HepG2 (cell line): Measurements from ENCODE around the gene ELK1. TPM values are rescaled to one million over a fixed set of nuclear protein-coding genes. Genes with fewer than 3 reads are reported as not detected.

Source experiments
- ATAC-seq: fragments of 200-7000 bp; cut with Tn5 transposase; 3 replicates; pipeline ENCODE4 v1.9.1; 2020; ENCODE audit warnings: mild to moderate bottlenecking, moderate library complexity
- BruUV-seq: library from RNA; stranded (reverse); fragments of 400-500 nt; replicated peaks from 2 replicates; lab custom pipeline; 2021; lab: Mats Ljungman, UMichigan
- CTCF ChIA-PET: fragments of 300-600 bp; formaldehyde crosslinking; extraction: SDS; loops from one replicate; lab custom pipeline; 2021; ENCODE audit warnings: low total read pairs, inconsistent platforms, low intra/inter-chr PET ratio; lab: Yijun Ruan, JAX
- POLR2A ChIA-PET: fragments of 350-600 bp; sonication (Branson Sonifier 250); formaldehyde crosslinking; loops from one replicate; lab custom pipeline; 2020; ENCODE audit warnings: antibody characterized with exemption, inconsistent platforms; lab: Yijun Ruan, JAX
- DNase-seq: peaks from one replicate; pipeline ENCODE4 v3.0.0-alpha.2; 2015; ENCODE audit warnings: low spot score
- FAIRE-seq: peaks from 3 replicates; lab custom pipeline; 2011; peaks lifted over from hg19 to GRCh38; lab: Jason Lieb, UNC
- H2AFZ ChIP-seq: one replicate; pipeline ENCODE4 v1.6.1; 2011; ENCODE audit warnings: low read length, inconsistent platforms
- H3K27ac ChIP-seq: fragments of 300-600 bp; 3 replicates; pipeline ENCODE4 v1.8.0; 2011; ENCODE audit warnings: mixed run types, mild to moderate bottlenecking, mixed read lengths, low read length, inconsistent platforms; ENCODE audit not compliant: insufficient read depth; ENCODE audit errors: extremely low read length
- H3K27me3 ChIP-seq, 2 experiments: fragments of 200-600 bp in 1 of 2; 2 replicates in 1 of 2; 3 replicates in 1 of 2; pipeline versions ENCODE4 v1.6.0 to v1.8.0; 2011; ENCODE audit warnings: low read length in 2 of 2, mild to moderate bottlenecking in 2 of 2, moderate library complexity in 2 of 2, inconsistent platforms in 1 of 2; ENCODE audit not compliant: insufficient read depth in 2 of 2, control insufficient read depth in 1 of 2
- H3K36me3 ChIP-seq, 2 experiments: fragments of 200-600 bp in 1 of 2; replicated peaks in 1 of 2; 2 replicates in 1 of 2; 3 replicates in 1 of 2; pipeline versions ENCODE4 v1.5.1 to v1.8.0; 2011; ENCODE audit warnings: low read length in 2 of 2, inconsistent platforms in 1 of 2; ENCODE audit not compliant: insufficient read depth in 2 of 2, control insufficient read depth in 1 of 2
- H3K4me1 ChIP-seq: 2 replicates; pipeline ENCODE4 v1.5.1; 2012; ENCODE audit warnings: low read length, inconsistent platforms; ENCODE audit not compliant: insufficient read depth
- H3K4me2 ChIP-seq: 2 replicates; pipeline ENCODE4 v1.6.0; 2011; ENCODE audit warnings: low read depth, low read length, inconsistent platforms
- H3K4me3 ChIP-seq, 3 experiments: fragments of 200-600 bp in 1 of 3; sonication (generic), shearing (Covaris generic) in 1 of 3; replicated peaks in 1 of 3; 2 replicates each; pipeline ENCODE4 v1.5.1; 2011 to 2016; ENCODE audit warnings: low read length in 3 of 3, inconsistent platforms in 2 of 3, low read depth in 2 of 3, mild to moderate bottlenecking in 2 of 3, control low read depth in 1 of 3, mixed read lengths in 1 of 3; ENCODE audit not compliant: insufficient read depth in 1 of 3
- H3K79me2 ChIP-seq: one replicate; pipeline ENCODE4 v1.6.1; 2011; ENCODE audit warnings: low read length, inconsistent platforms; ENCODE audit not compliant: insufficient read depth
- H3K9ac ChIP-seq: 2 replicates; pipeline ENCODE4 v1.6.0; 2011; ENCODE audit warnings: mild to moderate bottlenecking, low read depth, low read length, inconsistent platforms; ENCODE audit not compliant: insufficient read depth
- H3K9me3 ChIP-seq: 2 replicates; pipeline ENCODE4 v1.5.1; 2012; ENCODE audit warnings: mild to moderate bottlenecking, low read length
- H4K20me1 ChIP-seq: 2 replicates; pipeline ENCODE4 v1.6.0; 2011; ENCODE audit warnings: inconsistent platforms, mild to moderate bottlenecking, low read length, moderate library complexity; ENCODE audit not compliant: insufficient read depth
- AGO2 ChIP-seq: fragments of 200-400 bp; formaldehyde crosslinking; optimal IDR thresholded peaks from 2 replicates; pipeline ENCODE3; 2017; ENCODE audit warnings: mild to moderate bottlenecking, low read depth, low read length, moderate library complexity
- ARNT ChIP-seq: fragments of 450-650 bp; IDR thresholded peaks from 2 replicates; pipeline ENCODE4 v1.6.1; 2017
- ATF7-NPFF ChIP-seq: sonication (generic); formaldehyde crosslinking; IDR thresholded peaks from 2 replicates; pipeline ENCODE4 v1.8.1; 2023; ENCODE audit warnings: mild to moderate bottlenecking, low read depth, missing genetic modification reagents, moderate library complexity
- FOXJ3 ChIP-seq: sonication (generic); formaldehyde crosslinking; IDR thresholded peaks from 2 replicates; pipeline ENCODE4 v1.4.0; 2020; ENCODE audit warnings: missing genetic modification reagents, mild to moderate bottlenecking, borderline replicate concordance
- KLF6 ChIP-seq: IDR thresholded peaks from 2 replicates; pipeline ENCODE4 v1.8.0; 2016; ENCODE audit warnings: missing biosample characterization, missing genetic modification reagents
- NFYB ChIP-seq: sonication (generic); formaldehyde crosslinking; IDR thresholded peaks from 2 replicates; pipeline ENCODE4 v1.4.0; 2020; ENCODE audit warnings: missing genetic modification reagents
- NR2F1 ChIP-seq, 2 experiments: fragments of 450-650 bp in 1 of 2; formaldehyde crosslinking in 1 of 2; IDR thresholded peaks; 2 replicates each; pipeline versions ENCODE4 v1.5.0 to v1.6.1; 2016 to 2020; ENCODE audit warnings: mild to moderate bottlenecking in 1 of 2, missing compliant biosample characterization in 1 of 2, missing genetic modification reagents in 1 of 2, moderate library complexity in 1 of 2
- NR3C1 ChIP-seq: sonication (generic); formaldehyde crosslinking; IDR thresholded peaks from 2 replicates; pipeline ENCODE4 v1.4.0; 2020; ENCODE audit warnings: missing genetic modification reagents
- PREB ChIP-seq: sonication (generic); formaldehyde crosslinking; IDR thresholded peaks from 2 replicates; pipeline ENCODE4 v1.4.0; 2020; ENCODE audit warnings: missing genetic modification reagents
- SP140L ChIP-seq: sonication (generic); formaldehyde crosslinking; IDR thresholded peaks from 2 replicates; pipeline ENCODE4 v1.4.0; 2020; ENCODE audit warnings: missing genetic modification reagents, borderline replicate concordance
- STAT5B ChIP-seq: sonication (generic); formaldehyde crosslinking; IDR thresholded peaks from 2 replicates; pipeline ENCODE4 v1.4.0; 2020; ENCODE audit warnings: missing genetic modification reagents
- TEF ChIP-seq: sonication (generic); formaldehyde crosslinking; IDR thresholded peaks from 2 replicates; pipeline ENCODE4 v1.5.0; 2020; ENCODE audit warnings: missing genetic modification reagents
- ZNF496 ChIP-seq: sonication (generic); formaldehyde crosslinking; IDR thresholded peaks from 2 replicates; pipeline ENCODE4 v1.8.1; 2023; ENCODE audit warnings: mild to moderate bottlenecking, moderate library complexity, missing genetic modification reagents; ENCODE audit not compliant: insufficient replicate concordance
- ZNF574 ChIP-seq: sonication (generic); formaldehyde crosslinking; IDR thresholded peaks from 2 replicates; pipeline ENCODE4 v1.4.0; 2020; ENCODE audit warnings: missing genetic modification reagents
- ZNF605 ChIP-seq: sonication (generic); formaldehyde crosslinking; IDR thresholded peaks from 2 replicates; pipeline ENCODE4 v1.8.0; 2022; ENCODE audit warnings: mild to moderate bottlenecking, missing genetic modification reagents
- ZNF883 ChIP-seq: sonication (generic); formaldehyde crosslinking; IDR thresholded peaks from 2 replicates; pipeline ENCODE4 v1.5.1; 2020; ENCODE audit warnings: mild to moderate bottlenecking, missing genetic modification reagents; ENCODE audit errors: not compliant biosample characterization
- WGBS: methylation state at CpG from one replicate; pipeline ENCODE4 v1.1.6; 2017; ENCODE audit warnings: low lambda C conversion rate; 5-methylcytosine and 5-hydroxymethylcytosine counted together
- in situ Hi-C: cut with HindIII; loops from 2 replicates; pipeline ENCODE4 v1.10.0; 2017; ENCODE audit warnings: low pct_unique_long_range_greater_than_20kb; ENCODE audit not compliant: extremely low pct_ligation_motif_present
- intact Hi-C: fragments of 100-400 bp; cut with micrococcal nuclease; formaldehyde crosslinking; loops from one replicate; pipeline ENCODE4 v1.10.0; 2022; ENCODE audit not compliant: unreplicated experiment
- polyA plus RNA-seq, 8 experiments: library from polyadenylated mRNA; depleted of rRNA in 3 of 8; stranded (reverse) in 7 of 8; unstranded in 1 of 8; fragments of >200 nt; fragmentation: Illumina TruSeq in 4 of 8; extraction: Trizol in 4 of 8; gene quantifications; 2 replicates each; pipeline versions ENCODE4 v1.2.1 to v1.2.3, GENCODE V29; 2011 to 2016; ENCODE audit warnings: low read depth in 4 of 8, missing spikeins in 1 of 8, mixed read lengths in 1 of 8; ENCODE audit not compliant: insufficient read depth in 1 of 8
- total RNA-seq, 5 experiments: library from RNA; depleted of rRNA; stranded (reverse); fragments of >200 nt; fragmentation: Illumina TruSeq; extraction: Trizol; gene quantifications; 2 replicates each; pipeline ENCODE4 v1.2.3, GENCODE V29; 2016; ENCODE audit warnings: low read depth in 1 of 5
- TF ChIP-seq, protein P1 (sequence below): sonication (generic); formaldehyde crosslinking; IDR thresholded peaks from 2 replicates; pipeline ENCODE4 v1.8.1; 2023; ENCODE audit warnings: mild to moderate bottlenecking, missing genetic modification reagents, borderline replicate concordance

The ELK1 gene
- total and polyA plus RNA-seq, 2 of the 13 experiments (the other 11 are each of a cell fraction or from before 2014, with no cell fraction given), result 4.3 to 7.2 TPM

GRCh38 chrX:47620303-47620685 is 30.1 kb downstream of the ELK1 start (continued):
- TF ChIP-seq NR2F1 (CRISPR knock-in tag; IDR thresholded peaks at IDR 0.05), result no peak
- TF ChIP-seq STAT5B (CRISPR knock-in tag), result no peak
- TF ChIP-seq ARNT, result no peak
- TF ChIP-seq ZNF496, result no peak
- TF ChIP-seq NFYB (CRISPR knock-in tag), result no peak

- peak within 1 kb of the TSS in 2 of 3 experiments; percentile 27 to 50; a peak in 2 of 6 replicates for H3K4me3 ChIP-seq
- H3K27me3 ChIP-seq, result peaks cover 0 to 9% of the 10 kb centered on the region in 2 experiments; a peak in 1 of 5 replicates
- H3K27ac ChIP-seq, result no peak within 1 kb of the TSS
- no peaks in the 10 kb centered on the region for H3K9me3 ChIP-seq
- ATAC-seq (peak; percentile 80), DNase-seq (peak; percentile 18), FAIRE-seq (no peak)
- WGBS, result no CpG with 5 or more reads among the region's 88 CpGs
- no peak within 1 kb of the TSS for H3K9ac ChIP-seq
- H3K36me3 ChIP-seq, result no peaks in the 10 kb centered on the region
- no peaks in the 10 kb centered on the region for H3K4me1 ChIP-seq
- no TSS peak for BruUV-seq
- in situ Hi-C loops (no loop called here), intact Hi-C loops (no loop called here)
- H3K79me2 ChIP-seq, result no peaks in the 10 kb centered on the region
- no peak within 1 kb of the TSS for H2AFZ ChIP-seq
- CTCF ChIA-PET, result no interaction called here
- POLR2A ChIA-PET, result no interaction called here
- H3K4me2 ChIP-seq, result peak within 1 kb of the TSS; percentile 51
- no peaks in the 10 kb centered on the region for H4K20me1 ChIP-seq
- no peak for TF ChIP-seq TEF (CRISPR knock-in tag)
- no peak for TF ChIP-seq FOXJ3 (CRISPR knock-in tag)
- no peak for TF ChIP-seq ZNF605 (CRISPR knock-in tag)
- TF ChIP-seq SP140L (CRISPR knock-in tag), result no peak
- TF ChIP-seq ZNF883 (CRISPR knock-in tag), result peak; percentile 69
- TF ChIP-seq NR2F1 (CRISPR knock-in tag; IDR thresholded peaks at IDR 0.05), result no peak
- TF ChIP-seq NR3C1 (CRISPR knock-in tag), result no peak
- peak; percentile 70; the same call in 1 of the 2 replicates for TF ChIP-seq ATF7-NPFF (CRISPR knock-in tag)
- no peak for TF ChIP-seq PREB (CRISPR knock-in tag)
- TF ChIP-seq, protein P1, sequence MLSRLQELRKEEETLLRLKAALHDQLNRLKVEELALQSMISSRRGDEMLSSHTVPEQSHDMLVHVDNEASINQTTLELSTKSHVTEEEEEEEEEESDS, result 0 out of 2 replicates have a peak, but pooled peaks have one; percentile 60
- no peak for TF ChIP-seq AGO2
- TF ChIP-seq ZNF574 (CRISPR knock-in tag), result 0 out of 2 replicates have a peak, but pooled peaks have one; percentile 17
- 0 out of 2 replicates have a peak, but pooled peaks have one; percentile 70 for TF ChIP-seq KLF6
Observed at GRCh38 chrX:47619486-47620302, 30.7 kb downstream of the ELK1 start, which contains the start of gene SYN1. Gene SYN1, minus strand, starts transcription at chrX:47619857. Its CDS starts 129 bp downstream, at chrX:47619728.
